ACHN (cell line): ENCODE measurements around the gene KHDRBS2.

ENCODE experiments used
- DNase-seq: peaks from one replicate; pipeline ENCODE4 v3.0.0-alpha.2; 2015
- in situ Hi-C: cut with HindIII; loops from 2 replicates; pipeline ENCODE4 v1.10.0; 2017; ENCODE audit warnings: low sequenced_read_pairs, low pct_ligation_motif_present, low pct_unique_long_range_greater_than_20kb

Gene KHDRBS2

GRCh38 chr6:62217866-62218265, 68.2 kb downstream of the KHDRBS2 start:
- in situ Hi-C loops: no loop called here
- DNase-seq: no peak

- in situ Hi-C loops: no loop called here
- no peak for DNase-seq
Observed at GRCh38 chr6:62202078-62202477, 83.9 kb downstream of the KHDRBS2 start.

- in situ Hi-C loops: no loop called here
Observed at GRCh38 chr6:62192593-62192992, 93.4 kb downstream of the KHDRBS2 start.

GRCh38 chr6:62175195-62175594, 110.8 kb downstream of the KHDRBS2 start:
- in situ Hi-C loops: no loop called here

More at GRCh38 chr6:62192593-62192992, 93.4 kb downstream of the KHDRBS2 start:
- no peak for DNase-seq

GRCh38 chr6:62174548-62174947, 111.5 kb downstream of the KHDRBS2 start:
- no peak for DNase-seq
- in situ Hi-C loops: no loop called here

More at GRCh38 chr6:62175195-62175594, 110.8 kb downstream of the KHDRBS2 start:
- no peak for DNase-seq

- no peak for DNase-seq
- in situ Hi-C loops: no loop called here
Observed at GRCh38 chr6:62167736-62168135, 118.3 kb downstream of the KHDRBS2 start.

- in situ Hi-C loops: no loop called here
- no peak for DNase-seq
Observed at GRCh38 chr6:62162858-62163257, 123.2 kb downstream of the KHDRBS2 start.

- in situ Hi-C loops: no loop called here
Observed at GRCh38 chr6:62152796-62153195, 133.2 kb downstream of the KHDRBS2 start.

GRCh38 chr6:62150048-62150663, 135.9 kb downstream of the KHDRBS2 start:
- in situ Hi-C loops: no loop called here
- peak; percentile 58 for DNase-seq

More at GRCh38 chr6:62152796-62153195, 133.2 kb downstream of the KHDRBS2 start:
- no peak for DNase-seq

GRCh38 chr6:62146954-62147853, 138.8 kb downstream of the KHDRBS2 start:
- in situ Hi-C loops: no loop called here
- DNase-seq: no peak

- in situ Hi-C loops: no loop called here
- DNase-seq: no peak
Observed at GRCh38 chr6:62129127-62129526, 156.9 kb downstream of the KHDRBS2 start.

GRCh38 chr6:62119401-62119800, 166.6 kb downstream of the KHDRBS2 start:
- no peak for DNase-seq
- in situ Hi-C loops: no loop called here

GRCh38 chr6:62103186-62103859, 182.7 kb downstream of the KHDRBS2 start:
- in situ Hi-C loops: no loop called here
- no peak for DNase-seq

GRCh38 chr6:62102387-62102786, 183.6 kb downstream of the KHDRBS2 start:
- DNase-seq: no peak
- in situ Hi-C loops: no loop called here

GRCh38 chr6:62090442-62091229, 195.4 kb downstream of the KHDRBS2 start:
- no peak for DNase-seq
- in situ Hi-C loops: no loop called here

GRCh38 chr6:62089781-62090180, 196.2 kb downstream of the KHDRBS2 start:
- in situ Hi-C loops: no loop called here
- no peak for DNase-seq

- no peak for DNase-seq
- in situ Hi-C loops: no loop called here
Observed at GRCh38 chr6:62086047-62086446, 200.0 kb downstream of the KHDRBS2 start.

GRCh38 chr6:62075869-62076268, 210.2 kb downstream of the KHDRBS2 start:
- in situ Hi-C loops: no loop called here

GRCh38 chr6:62059901-62060300, 226.1 kb downstream of the KHDRBS2 start:
- no peak for DNase-seq
- in situ Hi-C loops: no loop called here

More at GRCh38 chr6:62075869-62076268, 210.2 kb downstream of the KHDRBS2 start:
- no peak for DNase-seq
